T-helper 2 cell (primary cell): ENCODE measurements around the gene REV3L.
"Not testable (repeated sequence)": the region's sequence is repeated elsewhere in the genome, so short reads cannot be mapped to it uniquely, and the experiment has no call there.

Experiments
- DNase-seq, 5 experiments: peaks; one replicate each; pipeline versions ENCODE4 v3.0.0 to v3.0.0-alpha.2; 2012 to 2022

REV3L gene

DNA sequence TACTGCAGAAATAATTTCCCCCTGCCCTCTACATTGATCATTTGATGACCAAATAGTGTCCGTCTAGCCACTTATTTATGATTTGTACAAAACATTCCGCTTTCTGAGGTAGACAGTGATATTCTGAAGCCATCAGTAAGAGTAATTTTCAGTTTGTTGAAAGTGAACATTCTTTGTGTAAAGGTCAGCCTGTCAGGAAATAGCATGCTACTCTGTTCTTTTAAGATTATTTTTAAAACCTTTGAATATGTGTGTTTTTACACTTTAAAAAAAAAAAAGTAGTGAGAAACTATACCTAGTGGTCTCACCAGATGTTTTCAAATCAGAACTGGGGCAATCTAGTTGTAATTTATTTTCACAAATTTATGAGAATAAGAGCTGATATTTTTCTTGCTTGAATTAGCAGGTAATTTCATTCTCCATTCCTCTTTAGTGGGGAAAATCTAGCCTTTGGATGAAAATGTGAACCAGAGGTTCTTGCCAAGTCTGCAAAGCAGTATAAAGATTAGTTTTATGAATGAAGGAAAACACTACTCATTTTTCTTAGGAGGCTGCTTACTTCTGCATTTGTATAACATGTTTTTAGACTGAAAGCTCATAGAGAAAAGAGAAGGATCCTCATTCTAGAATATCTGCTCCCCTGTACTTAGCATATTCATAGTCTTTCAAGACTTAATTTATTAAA, 12.1 kb upstream of the REV3L start:
- DNase-seq, result no peak

GRCh38 chr6:111492499-111492898, 9.5 kb upstream of the REV3L start:
- DNase-seq, result no peak

DNA sequence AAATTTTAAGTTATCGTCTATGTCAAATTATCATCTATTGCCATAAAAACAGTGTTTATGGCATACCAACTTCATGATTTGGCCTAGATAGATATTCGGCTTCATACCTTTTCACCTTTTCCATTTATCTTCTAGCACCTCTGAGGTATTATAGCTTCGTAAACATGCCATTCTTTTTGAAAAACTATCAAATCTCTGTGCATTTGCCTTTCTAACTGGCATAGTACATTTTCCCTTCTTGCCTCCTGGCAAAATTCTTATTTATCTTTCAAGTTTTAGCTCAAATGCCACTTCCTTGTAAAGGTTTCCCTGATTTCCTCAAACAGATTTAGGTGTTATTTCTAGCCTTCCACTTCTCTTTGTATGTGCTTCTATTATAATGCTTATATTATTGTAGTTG, 7.0 kb upstream of the REV3L start:
- DNase-seq, result no peak

GRCh38 chr6:111487661-111488060, 4.6 kb upstream of the REV3L start:
- peak in 2 of 5 experiments; percentile 52 to 88 for DNase-seq

- DNase-seq, result peak in 1 of 5 experiments; percentile 88
Observed at GRCh38 chr6:111486921-111487320, 3.9 kb upstream of the REV3L start.

GRCh38 chr6:111486475-111486874, 3.5 kb upstream of the REV3L start:
- no peak for DNase-seq

DNA sequence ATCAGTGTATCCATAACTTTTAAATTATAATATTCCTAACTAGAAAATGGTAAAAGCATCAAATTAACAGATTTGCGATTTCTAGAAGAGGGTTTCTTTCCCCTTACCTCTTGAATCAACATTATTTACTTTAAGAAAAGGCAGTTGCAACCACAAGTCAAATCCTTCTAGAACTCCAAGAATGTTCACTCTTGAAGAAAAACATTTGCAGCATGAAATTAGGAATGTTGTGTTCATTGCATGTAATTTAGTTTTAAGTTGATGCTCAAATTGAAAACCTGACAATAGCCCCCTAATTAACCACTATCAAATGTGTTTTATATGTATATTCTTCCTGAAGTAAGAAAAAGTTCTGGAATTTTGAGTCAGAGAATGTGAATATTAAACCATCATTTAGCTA, 2.3 kb upstream of the REV3L start:
- no peak for DNase-seq

- peak in 1 of 5 experiments; percentile 46 for DNase-seq
Observed at GRCh38 chr6:111484633-111484930, 1.6 kb upstream of the REV3L start.

DNA sequence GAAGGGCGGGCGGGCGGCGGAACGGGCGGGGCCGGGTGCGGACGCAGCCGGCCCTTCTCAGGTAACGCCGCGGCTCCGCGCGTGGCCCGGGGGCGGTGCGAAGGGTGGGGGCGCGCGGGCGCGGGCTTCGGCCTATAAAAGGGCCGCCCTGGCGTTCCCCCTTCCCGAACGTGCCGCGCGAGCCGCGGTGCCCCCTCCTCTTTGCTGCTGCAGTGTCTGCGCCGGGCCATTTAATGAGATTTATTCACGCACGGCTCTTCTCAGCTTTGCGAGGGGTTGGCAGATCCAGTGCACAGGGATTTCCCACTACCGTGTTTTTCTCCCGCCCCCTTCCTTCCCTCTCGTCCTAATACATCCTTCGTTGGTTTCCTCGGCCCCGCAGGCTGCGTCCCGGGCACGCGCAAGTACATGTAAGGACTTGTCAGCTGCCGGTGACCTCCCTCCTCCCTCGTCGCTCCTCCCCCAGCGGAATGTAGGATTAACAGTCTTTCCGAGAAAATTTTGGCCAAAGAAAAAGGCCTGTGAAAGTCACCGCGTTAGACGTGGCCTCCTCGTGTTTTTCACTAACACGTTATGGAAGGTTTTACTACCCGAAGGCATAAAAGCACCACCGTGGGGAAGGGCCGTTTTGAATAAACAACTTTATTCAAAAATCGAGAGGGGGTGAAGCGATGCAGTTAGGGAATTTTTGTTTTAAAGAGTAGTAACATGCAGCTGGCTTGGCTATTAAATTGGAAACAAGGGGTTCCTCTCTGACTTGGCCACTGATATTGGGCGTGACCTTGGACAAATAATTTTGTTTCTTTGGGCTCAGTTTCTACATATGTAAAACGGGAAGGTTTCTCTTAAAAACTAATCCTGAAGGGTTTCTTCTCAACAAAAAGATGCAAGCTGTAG, 966 bp upstream of the REV3L start:
- peak; percentile 54 to 96 (median 81) for DNase-seq

- DNase-seq, result peak; percentile 19 to 67 (median 35)
Observed at GRCh38 chr6:111482188-111482958, 645 bp downstream of the REV3L start.

DNA sequence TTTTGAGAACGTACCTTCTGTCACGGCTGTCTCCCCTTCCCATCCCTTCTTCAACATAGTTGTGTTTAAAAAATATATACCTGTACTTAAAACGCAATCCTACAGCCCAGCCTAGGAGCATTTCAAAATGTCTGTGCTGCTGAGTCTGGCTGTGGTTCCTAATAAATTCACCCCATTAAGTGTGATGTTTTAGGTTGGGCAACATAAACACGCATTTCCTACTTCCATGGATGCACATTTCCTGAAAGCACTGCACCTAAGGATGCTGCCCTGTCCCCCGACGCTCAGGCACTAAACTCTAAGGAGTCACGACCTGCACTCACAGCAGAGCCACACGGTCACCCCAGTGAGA, 1.2 kb downstream of the REV3L start:
- no peak for DNase-seq

DNA sequence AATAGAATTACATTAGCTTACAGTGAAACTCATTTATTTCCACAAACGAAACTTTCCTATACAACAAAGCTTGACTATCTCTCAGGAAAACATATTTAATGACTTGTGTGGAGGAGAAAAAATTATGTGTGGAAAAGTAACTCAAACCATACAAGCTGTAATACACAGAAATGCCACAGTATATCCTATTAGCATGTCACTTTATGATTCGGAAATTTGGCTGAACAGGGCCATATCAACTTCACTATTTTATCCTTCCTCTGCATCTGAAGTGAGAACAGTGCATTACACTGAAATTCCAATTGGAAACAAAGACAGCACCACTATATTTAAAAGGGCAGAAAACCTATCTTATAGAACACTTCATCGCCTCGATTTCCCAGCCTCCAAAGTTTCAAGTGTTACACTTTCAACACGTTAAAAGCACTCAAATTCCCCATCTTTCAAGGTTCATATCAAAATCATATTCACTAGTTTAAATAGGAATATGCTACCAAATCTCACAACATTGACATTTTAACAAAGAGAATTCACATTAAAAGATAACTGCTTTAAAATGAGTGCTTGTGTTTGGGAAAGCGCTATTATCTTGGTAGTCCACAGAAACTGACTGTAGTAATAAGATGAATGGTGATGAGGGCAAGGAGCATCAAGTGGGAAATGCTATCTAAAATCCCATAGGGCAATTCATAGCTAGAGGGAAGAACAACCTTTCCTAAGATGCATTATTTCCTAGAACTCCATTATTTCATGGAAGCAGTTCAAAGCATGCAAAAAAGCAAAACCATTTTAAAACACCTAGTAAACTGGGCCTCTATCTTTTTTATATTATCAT, 1.8 kb downstream of the REV3L start:
- no peak for DNase-seq

DNA sequence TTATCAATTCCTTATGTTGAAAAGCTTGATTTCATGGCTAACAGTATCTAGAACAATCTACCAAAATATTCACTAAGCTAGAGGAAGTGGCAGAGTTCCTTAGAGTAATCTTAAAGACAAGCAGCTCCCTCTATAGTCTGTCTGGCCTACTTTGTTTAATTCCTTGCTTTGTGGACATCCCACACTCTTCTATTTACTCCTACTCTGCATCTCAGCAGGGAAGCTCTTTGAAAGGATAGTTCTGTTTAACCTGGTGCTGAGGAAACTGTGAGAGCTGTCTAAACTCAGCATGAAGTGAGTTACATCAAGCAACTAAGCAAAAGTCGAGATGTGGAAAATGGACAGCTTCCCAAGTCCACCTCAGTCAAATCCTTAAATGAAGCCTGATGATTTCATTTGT, 4.3 kb downstream of the REV3L start:
- peak in 2 of 5 experiments; percentile 18 to 71 for DNase-seq

DNA sequence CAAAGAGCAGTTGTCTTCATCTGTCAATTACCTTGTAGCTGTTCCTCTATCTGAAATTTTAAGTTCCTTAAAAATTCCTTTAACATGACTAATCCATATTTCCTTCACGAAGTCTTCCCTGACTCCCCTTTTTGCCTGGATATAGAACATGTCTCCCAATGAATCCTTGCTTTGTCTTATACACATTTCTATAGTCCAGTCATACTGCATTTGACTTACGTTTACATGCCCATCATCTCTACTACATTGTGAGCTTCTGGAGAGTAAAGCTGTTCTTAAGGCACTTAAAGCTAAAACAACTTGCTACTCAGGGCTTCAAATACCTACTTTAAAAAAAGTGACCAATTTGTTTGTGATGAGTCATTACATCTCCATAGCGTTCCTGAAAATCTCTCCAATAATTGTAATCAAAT, 4.9 kb downstream of the REV3L start:
- no peak for DNase-seq

DNA sequence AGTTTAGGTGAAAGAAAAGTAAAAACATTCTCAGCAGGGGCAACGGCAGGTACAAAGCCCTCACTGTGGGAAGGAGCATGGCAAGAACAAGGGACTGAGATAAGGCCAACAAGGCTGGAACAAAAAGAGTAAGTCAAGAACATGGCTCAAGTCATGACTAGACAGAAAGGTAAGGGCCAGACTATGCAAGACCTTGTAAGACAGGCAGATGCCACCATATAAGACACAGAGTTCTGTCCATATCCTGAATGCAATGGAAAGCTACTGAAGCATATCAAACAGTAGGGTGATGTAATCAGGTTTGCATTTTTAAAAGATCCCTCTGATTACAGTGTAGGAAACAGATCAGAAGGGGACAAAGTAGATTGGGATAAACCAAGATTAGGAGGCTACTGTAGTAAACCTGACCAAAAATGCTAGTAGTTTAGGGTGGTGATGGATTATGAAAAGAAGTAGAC, 5.5 kb downstream of the REV3L start:
- DNase-seq, result no peak

DNA sequence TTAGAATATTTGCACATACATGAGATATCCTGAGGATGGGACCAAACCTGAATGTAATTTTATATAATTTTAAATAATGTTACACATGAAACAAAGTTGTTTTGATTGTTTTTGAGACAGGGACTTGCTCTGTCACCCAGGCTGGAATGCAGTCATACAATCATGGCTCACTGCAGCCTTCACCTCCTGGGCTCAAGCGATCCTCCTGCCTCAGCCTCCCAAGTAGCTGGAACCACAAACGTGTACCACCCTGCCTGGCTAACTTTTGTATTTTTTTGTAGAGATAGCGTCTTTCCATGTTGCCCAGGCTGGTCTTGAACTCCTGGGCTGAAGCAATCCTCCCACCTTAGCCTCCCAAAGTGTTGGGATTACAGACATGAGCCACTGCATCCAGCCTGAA, 7.0 kb downstream of the REV3L start:
- DNase-seq, result not testable (repeated sequence)

- no peak for DNase-seq
Observed at GRCh38 chr6:111474771-111475170, 8.2 kb downstream of the REV3L start.

- no peak for DNase-seq
Observed at GRCh38 chr6:111474106-111474505, 8.9 kb downstream of the REV3L start.

DNA sequence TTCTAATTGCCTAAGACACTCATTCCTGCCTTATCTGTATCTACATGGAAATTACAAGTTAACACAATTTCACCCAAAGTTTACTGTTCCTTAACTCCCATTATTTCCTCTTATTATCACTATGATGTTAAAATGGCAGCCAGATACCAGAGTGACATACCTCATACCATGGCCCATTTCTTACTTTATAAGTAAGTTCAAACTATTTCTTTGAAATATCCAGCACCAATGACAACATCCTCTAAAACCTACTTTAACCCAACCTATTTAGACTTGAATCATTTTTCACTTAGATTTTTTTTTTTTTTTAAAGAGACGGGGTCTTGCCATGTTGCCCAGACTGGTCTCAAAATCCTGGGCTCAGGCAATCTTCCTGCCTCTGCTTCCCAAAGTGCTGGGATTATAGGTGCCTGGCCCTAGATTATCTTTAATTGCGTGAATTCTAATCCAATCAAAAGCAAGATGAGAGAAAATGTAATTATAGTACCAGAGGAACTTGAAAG, 10.0 kb downstream of the REV3L start:
- DNase-seq, result no peak

DNA sequence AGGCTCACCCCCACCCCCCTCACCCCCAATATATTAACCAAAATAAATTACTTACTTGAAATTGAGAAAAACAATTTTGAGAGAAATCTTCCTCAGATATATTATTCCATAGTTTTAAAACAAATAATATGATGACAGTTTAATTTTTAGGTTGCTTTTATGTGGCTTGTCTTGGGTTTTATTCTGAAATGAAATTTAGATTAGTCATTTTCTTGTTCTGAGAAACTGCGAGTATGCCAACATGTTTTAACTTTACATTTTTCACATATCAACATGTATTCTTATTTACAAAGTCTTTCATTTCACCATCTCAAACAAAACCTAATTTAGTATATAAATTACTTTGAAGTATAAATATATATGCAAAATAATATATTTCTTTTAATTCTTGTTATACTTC, 11.1 kb downstream of the REV3L start:
- DNase-seq, result no peak

GRCh38 chr6:111471533-111471932, 11.5 kb downstream of the REV3L start:
- DNase-seq, result no peak

GRCh38 chr6:111470991-111471390, 12.0 kb downstream of the REV3L start:
- DNase-seq, result no peak
